Measurements from ENCODE around the gene GIPC3. TPM values are rescaled to one million over a fixed set of nuclear protein-coding genes. Genes with fewer than 3 reads are reported as not detected.

GIPC3 gene
- total RNA-seq, 2 donors from 2014 or later, result 0.36 to 1.9 TPM

DNA sequence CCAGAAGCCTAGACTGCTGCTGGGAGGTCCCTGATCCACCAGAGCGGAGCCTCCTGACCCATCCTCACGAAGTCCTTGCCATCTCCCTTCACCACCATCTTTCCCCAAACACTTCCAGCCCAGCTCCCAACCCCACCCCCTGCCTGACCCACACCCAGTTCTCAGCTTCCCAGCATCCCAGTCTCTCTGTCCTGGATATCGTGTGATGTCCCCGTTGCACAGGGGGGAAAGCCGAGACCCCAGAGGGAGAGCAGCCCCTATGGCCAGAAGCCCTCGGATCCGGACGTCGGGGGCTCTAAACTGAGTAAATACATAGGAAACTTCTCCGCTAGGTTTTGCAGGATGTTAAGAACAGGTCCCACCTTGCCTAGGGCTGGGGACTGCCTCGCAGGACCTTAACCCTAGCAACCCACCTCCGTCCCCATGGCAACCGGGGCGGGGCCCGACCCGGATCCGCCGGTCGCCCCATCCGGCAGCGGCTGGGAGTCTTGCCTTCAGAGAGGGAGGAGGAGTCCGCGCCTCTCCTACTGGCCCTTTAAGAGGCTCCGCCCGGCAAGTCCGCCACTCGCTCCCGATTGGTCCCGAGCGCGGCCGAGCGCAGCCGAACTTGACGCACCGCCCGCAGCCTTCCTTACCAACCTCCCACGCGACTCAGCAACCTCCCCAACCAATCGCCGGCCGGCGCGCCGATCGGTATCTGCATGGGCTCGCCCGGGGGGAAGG lies 13.0 kb upstream of the GIPC3 start:
- Histone ChIP-seq H3K4me1 (replicated peaks) (no peaks in the 10 kb centered on the region), H3K9me3 (no peaks in the 10 kb centered on the region), H3K4me3 (peak overlapping the region; percentile 97 to 99), H3K36me3 (no peaks in the 10 kb centered on the region), H3K27ac (peak overlapping the region; percentile 87 to 89), H3K27me3 (replicated peaks; ENCODE audit: insufficient read depth) (no peaks in the 10 kb centered on the region)
- TF ChIP-seq, protein P1, sequence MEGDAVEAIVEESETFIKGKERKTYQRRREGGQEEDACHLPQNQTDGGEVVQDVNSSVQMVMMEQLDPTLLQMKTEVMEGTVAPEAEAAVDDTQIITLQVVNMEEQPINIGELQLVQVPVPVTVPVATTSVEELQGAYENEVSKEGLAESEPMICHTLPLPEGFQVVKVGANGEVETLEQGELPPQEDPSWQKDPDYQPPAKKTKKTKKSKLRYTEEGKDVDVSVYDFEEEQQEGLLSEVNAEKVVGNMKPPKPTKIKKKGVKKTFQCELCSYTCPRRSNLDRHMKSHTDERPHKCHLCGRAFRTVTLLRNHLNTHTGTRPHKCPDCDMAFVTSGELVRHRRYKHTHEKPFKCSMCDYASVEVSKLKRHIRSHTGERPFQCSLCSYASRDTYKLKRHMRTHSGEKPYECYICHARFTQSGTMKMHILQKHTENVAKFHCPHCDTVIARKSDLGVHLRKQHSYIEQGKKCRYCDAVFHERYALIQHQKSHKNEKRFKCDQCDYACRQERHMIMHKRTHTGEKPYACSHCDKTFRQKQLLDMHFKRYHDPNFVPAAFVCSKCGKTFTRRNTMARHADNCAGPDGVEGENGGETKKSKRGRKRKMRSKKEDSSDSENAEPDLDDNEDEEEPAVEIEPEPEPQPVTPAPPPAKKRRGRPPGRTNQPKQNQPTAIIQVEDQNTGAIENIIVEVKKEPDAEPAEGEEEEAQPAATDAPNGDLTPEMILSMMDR (IDR thresholded peaks at IDR 0.05), result peak in 1 of 4 experiments; percentile 21
- TF ChIP-seq POLR2A (IDR thresholded peaks at IDR 0.05) (peak; percentile 13), POLR2AphosphoS5 (IDR thresholded peaks at IDR 0.05) (peak; percentile 91)
- WGBS, result 2% methylated on average over 42 of the region's 48 CpGs
- intact Hi-C loops (cut with DNase I), result loop anchor here (2.0 to 10.0 kb wide), 2 partner anchors 15 to 67 kb away; partner anchors contain the start of genes DOHH, FZR1 and MFSD12
- DNase-seq (ENCODE audit: low spot score), result peak; percentile 100

- peak; percentile 37 for TF ChIP-seq POLR2A (IDR thresholded peaks at IDR 0.05)
- no peak for TF ChIP-seq POLR2AphosphoS5 (IDR thresholded peaks at IDR 0.05)
- intact Hi-C loops (cut with DNase I), result loop anchor here (2.0 to 10.0 kb wide), 2 partner anchors 16 to 68 kb away; partner anchors contain the start of genes DOHH, FZR1 and MFSD12
- Histone ChIP-seq H3K27ac (peak within 1 kb of the TSS; percentile 87 to 89), H3K9me3 (no peaks in the 10 kb centered on the region), H3K4me3 (peak within 1 kb of the TSS; percentile 97 to 99), H3K4me1 (replicated peaks) (no peaks in the 10 kb centered on the region), H3K27me3 (replicated peaks; ENCODE audit: insufficient read depth) (no peaks in the 10 kb centered on the region), H3K36me3 (no peaks in the 10 kb centered on the region)
- DNase-seq (ENCODE audit: low spot score), result no peak
- WGBS, result 0% methylated on average over 24 of the region's 30 CpGs
Measured at GRCh38 chr19:3572855-3573161, 12.5 kb upstream of the GIPC3 start, which contains the start of gene HMG20B. TSS of gene HMG20B (plus strand) at chr19:3572944. CDS start at chr19:3573310, 366 bp downstream.

DNA sequence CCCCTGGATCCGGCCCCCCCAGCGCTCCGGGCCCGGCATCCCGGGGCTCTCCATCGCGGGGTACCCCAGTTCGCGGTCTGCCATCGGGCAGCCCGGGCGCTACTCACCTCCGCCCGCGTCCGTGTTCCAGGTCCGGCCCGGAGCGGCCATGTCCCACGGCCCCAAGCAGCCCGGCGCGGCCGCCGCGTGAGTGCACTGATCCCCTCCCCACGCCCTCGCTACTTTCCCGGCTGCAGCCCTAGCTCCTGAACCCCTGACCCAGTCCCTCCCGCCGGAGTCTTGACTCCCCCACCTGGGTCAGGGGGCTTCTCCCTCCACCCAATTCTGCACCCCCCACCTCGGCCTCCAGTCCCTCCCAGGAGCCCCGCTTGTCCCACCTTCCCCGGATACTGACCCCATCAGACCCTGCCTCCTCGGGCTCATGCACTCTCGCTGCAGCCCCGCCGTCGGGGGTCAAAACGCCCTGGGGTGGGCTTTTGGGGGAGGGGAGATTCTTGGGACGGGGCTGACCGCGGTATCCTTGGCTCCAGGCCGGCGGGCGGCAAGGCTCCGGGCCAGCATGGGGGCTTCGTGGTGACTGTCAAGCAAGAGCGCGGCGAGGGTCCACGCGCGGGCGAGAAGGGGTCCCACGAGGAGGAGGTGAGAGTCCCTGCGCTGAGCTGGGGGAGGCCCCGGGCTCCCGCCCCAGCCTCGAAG lies 12.0 kb upstream of the GIPC3 start:
- peak overlapping the region; percentile 97 to 99 for H3K4me3 ChIP-seq
- no peak for DNase-seq (ENCODE audit: low spot score)

GRCh38 chr19:3573858-3574637 lies 11.2 kb upstream of the GIPC3 start:
- Histone ChIP-seq H3K27ac (peak overlapping the region in 1 of 2 donors; percentile 87), H3K9me3 (no peaks in the 10 kb centered on the region), H3K4me3 (peak overlapping the region; percentile 97 to 99), H3K27me3 (replicated peaks; ENCODE audit: insufficient read depth) (no peaks in the 10 kb centered on the region), H3K36me3 (no peaks in the 10 kb centered on the region), H3K4me1 (replicated peaks) (no peaks in the 10 kb centered on the region)
- WGBS, result 61% methylated on average over 54 of the region's 55 CpGs
- intact Hi-C loops (cut with DNase I), result loop anchor here (2.0 to 10.0 kb wide), 2 partner anchors 17 to 69 kb away; partner anchors contain the start of genes DOHH, FZR1 and MFSD12
- peak; percentile 94 for DNase-seq (ENCODE audit: low spot score)
- TF ChIP-seq POLR2A (IDR thresholded peaks at IDR 0.05) (no peak), POLR2AphosphoS5 (IDR thresholded peaks at IDR 0.05) (peak; percentile 65)
- TF ChIP-seq, protein P1 (IDR thresholded peaks at IDR 0.05), result no peak

More for the DNA sequence above, 12.0 kb upstream of the GIPC3 start:
- under 1% methylated on average over 54 of the region's 60 CpGs for WGBS
- peak overlapping the region; percentile 87 to 89 for H3K27ac ChIP-seq
- no peaks in the 10 kb centered on the region for H3K27me3 ChIP-seq (replicated peaks; ENCODE audit: insufficient read depth)
- H3K9me3 ChIP-seq, result no peaks in the 10 kb centered on the region
- intact Hi-C loops (cut with DNase I), result loop anchor here (2.0 to 10.0 kb wide), 2 partner anchors 17 to 69 kb away; partner anchors contain the start of genes DOHH, FZR1 and MFSD12
- TF ChIP-seq POLR2AphosphoS5 (IDR thresholded peaks at IDR 0.05) (no peak), POLR2A (IDR thresholded peaks at IDR 0.05) (peak; percentile 24)
- TF ChIP-seq, protein P1 (IDR thresholded peaks at IDR 0.05), result no peak
- H3K36me3 ChIP-seq, result no peaks in the 10 kb centered on the region
- H3K4me1 ChIP-seq (replicated peaks), result no peaks in the 10 kb centered on the region

All from prostate gland (tissue), 2 donors.